ENCODE measurements around the gene MEIS1.

Gene MEIS1

GRCh38 chr2:66567729-66568128 lies 132.8 kb downstream of the MEIS1 start:
- H3K9me3 ChIP-seq (ENCODE audit: low read depth, low read length): no peaks in the 10 kb centered on the region
- peak overlapping the region; percentile 98 for H3K27ac ChIP-seq
- no peak for DNase-seq (ENCODE audit: low read depth, low spot score)
- no peak for TF ChIP-seq EZH2 (IDR thresholded peaks at IDR 0.05)
- no peak for TF ChIP-seq FOXP2 (optimal IDR thresholded peaks at IDR 0.05; ENCODE audit: control extremely low read depth, extremely low read length, insufficient read depth)
- TF ChIP-seq POLR2AphosphoS5 (IDR thresholded peaks at IDR 0.05; ENCODE audit: borderline replicate concordance, low read depth, low read length): no peak
- no peak overlapping the region for H3K9ac ChIP-seq (ENCODE audit: insufficient read length)
- no peak overlapping the region for H3K4me3 ChIP-seq
- H3K36me3 ChIP-seq (ENCODE audit: insufficient read depth, low read length): peaks cover 97% of the 10 kb centered on the region

GRCh38 chr2:66568650-66569300 lies 133.8 kb downstream of the MEIS1 start:
- H3K9me3 ChIP-seq (ENCODE audit: low read depth, low read length): no peaks in the 10 kb centered on the region
- no peak for DNase-seq (ENCODE audit: low read depth, low spot score)
- H3K36me3 ChIP-seq (ENCODE audit: insufficient read depth, low read length): peaks cover 90% of the 10 kb centered on the region
- no peak for TF ChIP-seq EZH2 (IDR thresholded peaks at IDR 0.05)
- TF ChIP-seq POLR2AphosphoS5 (IDR thresholded peaks at IDR 0.05; ENCODE audit: borderline replicate concordance, low read depth, low read length): no peak
- no peak for TF ChIP-seq FOXP2 (optimal IDR thresholded peaks at IDR 0.05; ENCODE audit: control extremely low read depth, extremely low read length, insufficient read depth)
- H3K4me3 ChIP-seq: peak overlapping the region; percentile 10; the same call in 1 of the 2 replicates
- H3K27ac ChIP-seq: peak overlapping the region; percentile 98
- no peak overlapping the region for H3K9ac ChIP-seq (ENCODE audit: insufficient read length)

- TF ChIP-seq EZH2 (IDR thresholded peaks at IDR 0.05) (no peak), FOXP2 (optimal IDR thresholded peaks at IDR 0.05; ENCODE audit: control extremely low read depth, extremely low read length, insufficient read depth) (peak; percentile 16)
- H3K9me3 ChIP-seq (ENCODE audit: low read depth, low read length): no peaks in the 10 kb centered on the region
- DNase-seq (ENCODE audit: low read depth, low spot score): no peak
- peak overlapping the region; percentile 98 for H3K27ac ChIP-seq
- H3K4me3 ChIP-seq: peak overlapping the region; percentile 10; the same call in 1 of the 2 replicates
- no peak overlapping the region for H3K9ac ChIP-seq (ENCODE audit: insufficient read length)
- peaks cover 84% of the 10 kb centered on the region for H3K36me3 ChIP-seq (ENCODE audit: insufficient read depth, low read length)
These were observed 134.5 kb downstream of the MEIS1 start for GRCh38 chr2:66569321-66569851.

GRCh38 chr2:66569974-66570373 lies 135.0 kb downstream of the MEIS1 start:
- DNase-seq (ENCODE audit: low read depth, low spot score): no peak
- no peak overlapping the region for H3K4me3 ChIP-seq
- no peak overlapping the region for H3K9ac ChIP-seq (ENCODE audit: insufficient read length)
- no peak for TF ChIP-seq FOXP2 (optimal IDR thresholded peaks at IDR 0.05; ENCODE audit: control extremely low read depth, extremely low read length, insufficient read depth)
- TF ChIP-seq POLR2AphosphoS5 (IDR thresholded peaks at IDR 0.05; ENCODE audit: borderline replicate concordance, low read depth, low read length): no peak
- TF ChIP-seq EZH2 (IDR thresholded peaks at IDR 0.05): no peak
- peak overlapping the region; percentile 98 for H3K27ac ChIP-seq
- no peaks in the 10 kb centered on the region for H3K9me3 ChIP-seq (ENCODE audit: low read depth, low read length)
- H3K36me3 ChIP-seq (ENCODE audit: insufficient read depth, low read length): peaks cover 81% of the 10 kb centered on the region

GRCh38 chr2:66570471-66570870 lies 135.5 kb downstream of the MEIS1 start:
- no peak overlapping the region for H3K9ac ChIP-seq (ENCODE audit: insufficient read length)
- DNase-seq (ENCODE audit: low read depth, low spot score): no peak
- TF ChIP-seq EZH2 (IDR thresholded peaks at IDR 0.05) (no peak), FOXP2 (optimal IDR thresholded peaks at IDR 0.05; ENCODE audit: control extremely low read depth, extremely low read length, insufficient read depth) (no peak), POLR2AphosphoS5 (IDR thresholded peaks at IDR 0.05; ENCODE audit: borderline replicate concordance, low read depth, low read length) (no peak)

GRCh38 chr2:66571918-66572317 lies 137.0 kb downstream of the MEIS1 start:
- no peaks in the 10 kb centered on the region for H3K9me3 ChIP-seq (ENCODE audit: low read depth, low read length)
- H3K9ac ChIP-seq (ENCODE audit: insufficient read length): no peak overlapping the region
- peak overlapping the region; percentile 98 for H3K27ac ChIP-seq
- DNase-seq (ENCODE audit: low read depth, low spot score): no peak
- peaks cover 62% of the 10 kb centered on the region for H3K36me3 ChIP-seq (ENCODE audit: insufficient read depth, low read length)
- TF ChIP-seq EZH2 (IDR thresholded peaks at IDR 0.05) (no peak), POLR2AphosphoS5 (IDR thresholded peaks at IDR 0.05; ENCODE audit: borderline replicate concordance, low read depth, low read length) (peak; percentile 28), FOXP2 (optimal IDR thresholded peaks at IDR 0.05; ENCODE audit: control extremely low read depth, extremely low read length, insufficient read depth) (no peak)
- 0 out of 2 replicates have a peak overlapping the region, but pooled peaks have one; percentile 71 for H3K4me3 ChIP-seq

More at GRCh38 chr2:66570471-66570870, 135.5 kb downstream of the MEIS1 start:
- Histone ChIP-seq H3K9me3 (ENCODE audit: low read depth, low read length) (no peaks in the 10 kb centered on the region), H3K27ac (peak overlapping the region; percentile 98), H3K36me3 (ENCODE audit: insufficient read depth, low read length) (peaks cover 76% of the 10 kb centered on the region), H3K4me3 (no peak overlapping the region)

- Histone ChIP-seq H3K36me3 (ENCODE audit: insufficient read depth, low read length) (peaks cover 57% of the 10 kb centered on the region), H3K27ac (peak overlapping the region; percentile 98), H3K9me3 (ENCODE audit: low read depth, low read length) (no peaks in the 10 kb centered on the region), H3K4me3 (peak overlapping the region; percentile 71), H3K9ac (ENCODE audit: insufficient read length) (no peak overlapping the region)
- TF ChIP-seq POLR2AphosphoS5 (IDR thresholded peaks at IDR 0.05; ENCODE audit: borderline replicate concordance, low read depth, low read length) (no peak), FOXP2 (optimal IDR thresholded peaks at IDR 0.05; ENCODE audit: control extremely low read depth, extremely low read length, insufficient read depth) (no peak), EZH2 (IDR thresholded peaks at IDR 0.05) (no peak)
- no peak for DNase-seq (ENCODE audit: low read depth, low spot score)
These were observed 137.5 kb downstream of the MEIS1 start for GRCh38 chr2:66572391-66572790.

GRCh38 chr2:66573416-66573815 lies 138.5 kb downstream of the MEIS1 start:
- H3K9ac ChIP-seq (ENCODE audit: insufficient read length): no peak overlapping the region
- peak overlapping the region; percentile 98 for H3K27ac ChIP-seq
- no peaks in the 10 kb centered on the region for H3K9me3 ChIP-seq (ENCODE audit: low read depth, low read length)
- peak overlapping the region; percentile 71 for H3K4me3 ChIP-seq
- no peak for DNase-seq (ENCODE audit: low read depth, low spot score)
- TF ChIP-seq EZH2 (IDR thresholded peaks at IDR 0.05) (no peak), POLR2AphosphoS5 (IDR thresholded peaks at IDR 0.05; ENCODE audit: borderline replicate concordance, low read depth, low read length) (no peak), FOXP2 (optimal IDR thresholded peaks at IDR 0.05; ENCODE audit: control extremely low read depth, extremely low read length, insufficient read depth) (no peak)
- peaks cover 47% of the 10 kb centered on the region for H3K36me3 ChIP-seq (ENCODE audit: insufficient read depth, low read length)
